Measurements from ENCODE around the gene CCDC17. TPM values are rescaled to one million over a fixed set of nuclear protein-coding genes. Genes with fewer than 3 reads are reported as not detected.

CCDC17 gene
- polyA plus RNA-seq, 3 donors, result 4.4 TPM; not detected in 2

DNA sequence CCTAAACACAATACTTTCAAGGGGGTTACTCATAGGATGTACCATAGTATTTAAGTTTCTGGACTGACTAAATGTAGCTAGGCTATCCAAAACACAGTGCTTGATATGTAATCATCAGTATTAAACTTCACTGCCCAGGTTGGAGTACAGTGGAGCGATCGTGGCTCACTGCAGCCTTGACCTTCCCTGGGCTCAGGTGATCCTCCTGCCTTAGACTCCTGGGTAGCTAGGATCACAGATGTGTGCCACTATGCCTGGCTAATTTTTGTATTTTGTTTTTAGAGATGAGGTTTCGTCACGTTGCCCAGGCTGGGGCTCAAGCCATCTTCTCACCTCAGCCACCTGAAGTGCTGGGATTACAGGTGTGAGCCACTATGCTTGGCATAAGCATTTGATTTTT, 29.4 kb downstream of the CCDC17 start:
- Histone ChIP-seq H3K4me2 (replicated peaks; ENCODE audit: extremely low read depth, low read length, poor library complexity, severe bottlenecking) (no peak overlapping the region), H3K9me3 (replicated peaks in 1 of 2; ENCODE audit: control insufficient read depth in 1 of 2, insufficient read depth in 1 of 2, low read length in 2 of 2) (no peaks in the 10 kb centered on the region), H3K27me3 (ENCODE audit: control insufficient read depth in 2 of 2, insufficient read depth in 2 of 2, low read length in 2 of 2) (no peaks in the 10 kb centered on the region), H3K79me2 (ENCODE audit: insufficient read depth, low read length) (peaks cover 98% of the 10 kb centered on the region), H4K20me1 (ENCODE audit: insufficient read depth, low read length) (no peaks in the 10 kb centered on the region), H2AFZ (ENCODE audit: insufficient read depth, low read depth, low read length, poor library complexity, severe bottlenecking) (no peak overlapping the region), H3K27ac (ENCODE audit: low read depth in 1 of 2, low read length in 2 of 2) (peak overlapping the region in 1 of 2 donors; percentile 21), H3K4me1 (ENCODE audit: control insufficient read depth in 1 of 2, insufficient read depth in 2 of 2, low read length in 2 of 2) (no peaks in the 10 kb centered on the region), H3K9ac (ENCODE audit: insufficient read depth, low read length, poor library complexity, severe bottlenecking) (no peak overlapping the region), H3K4me3 (replicated peaks in 1 of 3; ENCODE audit: low read depth in 2 of 3, low read length in 3 of 3) (no peak overlapping the region), H3K36me3 (replicated peaks in 1 of 2; ENCODE audit: control insufficient read depth in 1 of 2, insufficient read depth in 2 of 2, low read length in 2 of 2) (peaks cover 20 to 54% of the 10 kb centered on the region in 2 donors)
- H3K9me3 Mint-ChIP-seq, result no peaks in the 10 kb centered on the region
- peaks cover 33 to 63% of the 10 kb centered on the region in 2 donors for H3K36me3 Mint-ChIP-seq
- no peaks in the 10 kb centered on the region for H3K27me3 Mint-ChIP-seq (ENCODE audit: low read depth in 3 of 3)
- WGBS (ENCODE audit: insufficient coverage), result 100% methylated on average over 2 of the region's 4 CpGs
- no peaks in the 10 kb centered on the region for H3K4me1 Mint-ChIP-seq
- no peak for DNase-seq
- TF ChIP-seq, protein P1, sequence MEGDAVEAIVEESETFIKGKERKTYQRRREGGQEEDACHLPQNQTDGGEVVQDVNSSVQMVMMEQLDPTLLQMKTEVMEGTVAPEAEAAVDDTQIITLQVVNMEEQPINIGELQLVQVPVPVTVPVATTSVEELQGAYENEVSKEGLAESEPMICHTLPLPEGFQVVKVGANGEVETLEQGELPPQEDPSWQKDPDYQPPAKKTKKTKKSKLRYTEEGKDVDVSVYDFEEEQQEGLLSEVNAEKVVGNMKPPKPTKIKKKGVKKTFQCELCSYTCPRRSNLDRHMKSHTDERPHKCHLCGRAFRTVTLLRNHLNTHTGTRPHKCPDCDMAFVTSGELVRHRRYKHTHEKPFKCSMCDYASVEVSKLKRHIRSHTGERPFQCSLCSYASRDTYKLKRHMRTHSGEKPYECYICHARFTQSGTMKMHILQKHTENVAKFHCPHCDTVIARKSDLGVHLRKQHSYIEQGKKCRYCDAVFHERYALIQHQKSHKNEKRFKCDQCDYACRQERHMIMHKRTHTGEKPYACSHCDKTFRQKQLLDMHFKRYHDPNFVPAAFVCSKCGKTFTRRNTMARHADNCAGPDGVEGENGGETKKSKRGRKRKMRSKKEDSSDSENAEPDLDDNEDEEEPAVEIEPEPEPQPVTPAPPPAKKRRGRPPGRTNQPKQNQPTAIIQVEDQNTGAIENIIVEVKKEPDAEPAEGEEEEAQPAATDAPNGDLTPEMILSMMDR (IDR thresholded peaks at IDR 0.05), result no peak
- intact Hi-C loops (cut with micrococcal nuclease), result no loop called here
- H3K4me3 Mint-ChIP-seq, result no peak overlapping the region
- peak overlapping the region in 2 of 7 donors; percentile 45 to 54 for H3K27ac Mint-ChIP-seq

DNA sequence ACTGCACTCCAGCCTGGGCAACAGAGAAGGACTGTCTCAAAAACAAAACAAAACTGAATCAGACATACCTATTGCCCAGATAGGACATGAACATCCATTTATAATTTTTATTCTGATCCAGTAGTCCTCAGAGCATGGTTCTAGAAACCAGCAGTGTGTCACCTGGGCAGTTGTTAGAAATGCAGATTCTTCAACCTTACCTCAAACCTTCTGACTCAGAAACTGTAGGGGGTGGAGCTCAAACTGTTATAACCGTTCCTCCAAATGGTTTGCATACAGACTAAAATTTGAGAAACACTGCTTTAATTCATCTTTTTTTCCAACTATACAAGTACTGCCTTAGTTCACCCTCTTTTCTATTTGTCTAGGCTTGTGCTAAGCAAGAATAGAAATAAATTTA, 34.0 kb downstream of the CCDC17 start:
- no CpG with 5 or more reads among the region's 1 CpG for WGBS (ENCODE audit: insufficient coverage)
- H3K9me3 ChIP-seq (replicated peaks in 1 of 2; ENCODE audit: control insufficient read depth in 1 of 2, insufficient read depth in 1 of 2, low read length in 2 of 2), result no peaks in the 10 kb centered on the region
- peak overlapping the region in 2 of 7 donors; percentile 25 to 55 for H3K27ac Mint-ChIP-seq
- no peak for DNase-seq
- intact Hi-C loops (cut with micrococcal nuclease), result loop anchor here (10.0 kb wide), 2 partner anchors 95 to 575 kb away; partner anchors contain the start of genes GPBP1L1 (in 2 of the 2), TMEM69 (in 2 of the 2), HECTD3 (in 1 of the 2) and UROD (in 1 of the 2)
- H3K27ac ChIP-seq (ENCODE audit: low read depth in 1 of 2, low read length in 2 of 2), result peak overlapping the region in 1 of 2 donors; percentile 11
- peaks cover 24% of the 10 kb centered on the region for H3K4me1 Mint-ChIP-seq
- TF ChIP-seq, protein P1 (IDR thresholded peaks at IDR 0.05), result no peak
- peaks cover 15 to 38% of the 10 kb centered on the region in 2 donors for H3K36me3 Mint-ChIP-seq
- H3K4me3 Mint-ChIP-seq, result no peak overlapping the region
- H3K79me2 ChIP-seq (ENCODE audit: insufficient read depth, low read length), result peaks cover 99% of the 10 kb centered on the region
- H4K20me1 ChIP-seq (ENCODE audit: insufficient read depth, low read length), result peaks cover 23% of the 10 kb centered on the region
- peaks cover 16 to 33% of the 10 kb centered on the region in 2 donors for H3K36me3 ChIP-seq (replicated peaks in 1 of 2; ENCODE audit: control insufficient read depth in 1 of 2, insufficient read depth in 2 of 2, low read length in 2 of 2)
- no peak overlapping the region for H3K4me3 ChIP-seq (replicated peaks in 1 of 3; ENCODE audit: low read depth in 2 of 3, low read length in 3 of 3)
- H2AFZ ChIP-seq (ENCODE audit: insufficient read depth, low read depth, low read length, poor library complexity, severe bottlenecking), result no peak overlapping the region
- no peak overlapping the region for H3K9ac ChIP-seq (ENCODE audit: insufficient read depth, low read length, poor library complexity, severe bottlenecking)
- H3K27me3 ChIP-seq (ENCODE audit: control insufficient read depth in 2 of 2, insufficient read depth in 2 of 2, low read length in 2 of 2), result no peaks in the 10 kb centered on the region
- H3K4me1 ChIP-seq (ENCODE audit: control insufficient read depth in 1 of 2, insufficient read depth in 2 of 2, low read length in 2 of 2), result peaks cover 23 to 24% of the 10 kb centered on the region in 2 donors
- no peaks in the 10 kb centered on the region for H3K27me3 Mint-ChIP-seq (ENCODE audit: low read depth in 3 of 3)
- no peak overlapping the region for H3K4me2 ChIP-seq (replicated peaks; ENCODE audit: extremely low read depth, low read length, poor library complexity, severe bottlenecking)
- H3K9me3 Mint-ChIP-seq, result no peaks in the 10 kb centered on the region

All from CD14-positive monocyte (primary cell).